Ishikawa (cell line): Measurements from ENCODE around the gene MAP6.

Source experiments
- CREB1 ChIP-seq: IDR thresholded peaks from 2 replicates; pipeline ENCODE4 v1.6.1; 2012; ENCODE audit warnings: low read depth
- EP300 ChIP-seq: IDR thresholded peaks from 2 replicates; pipeline ENCODE4 v1.6.1; 2012; ENCODE audit warnings: borderline replicate concordance
- MAX ChIP-seq: IDR thresholded peaks from 2 replicates; pipeline ENCODE4 v1.6.1; 2012
- RAD21 ChIP-seq: IDR thresholded peaks from 2 replicates; pipeline ENCODE4 v1.6.1; 2012; ENCODE audit warnings: low read depth

DNA sequence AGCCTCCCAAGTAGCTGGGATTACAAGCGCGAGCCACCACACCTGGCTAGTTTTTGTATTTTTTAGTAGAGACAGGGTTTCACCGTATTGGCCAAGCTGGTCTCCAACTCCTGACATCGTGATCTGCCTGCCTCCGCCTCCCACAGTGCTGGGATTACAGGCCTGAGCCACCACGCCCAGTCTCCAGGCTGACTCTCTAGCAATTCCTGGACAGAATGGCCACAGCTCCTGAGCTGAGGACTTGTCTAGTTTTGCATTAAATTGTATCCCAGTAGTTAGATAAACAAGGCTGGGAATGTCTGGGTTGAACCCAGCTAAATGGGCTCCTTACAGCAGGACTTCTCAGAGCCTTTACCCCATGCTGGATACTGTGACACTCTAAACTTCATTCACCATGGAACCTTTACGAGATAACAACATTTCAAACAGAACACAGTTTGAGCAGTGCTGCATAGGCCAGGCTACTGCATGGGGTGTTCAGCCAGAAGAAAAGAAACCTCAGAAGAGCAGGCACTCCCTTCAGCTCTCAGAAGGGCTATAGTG, 34.9 kb upstream of the MAP6 start:
- no peak for TF ChIP-seq CREB1
- no peak for TF ChIP-seq MAX
- TF ChIP-seq EP300, result no peak
- TF ChIP-seq RAD21, result no peak
